PC-9 (cell line): ENCODE measurements around the gene CD2.

ENCODE experiments used
- EZH2 ChIP-seq: fragments of 200-600 bp; sonication (generic); IDR thresholded peaks from 2 replicates; pipeline ENCODE4 v1.8.0; 2017; ENCODE audit warnings: antibody characterized with exemption, low read depth
- TF ChIP-seq, protein P1 (sequence below): fragments of 200-600 bp; sonication (generic); conservative IDR thresholded peaks from 2 replicates; pipeline ENCODE4 v1.6.1; 2017; ENCODE audit warnings: mixed run types, antibody characterized with exemption, mild to moderate bottlenecking, moderate library complexity

GRCh38 chr1:116726872-116727820 lies 27.1 kb upstream of the CD2 start:
- TF ChIP-seq, protein P1, sequence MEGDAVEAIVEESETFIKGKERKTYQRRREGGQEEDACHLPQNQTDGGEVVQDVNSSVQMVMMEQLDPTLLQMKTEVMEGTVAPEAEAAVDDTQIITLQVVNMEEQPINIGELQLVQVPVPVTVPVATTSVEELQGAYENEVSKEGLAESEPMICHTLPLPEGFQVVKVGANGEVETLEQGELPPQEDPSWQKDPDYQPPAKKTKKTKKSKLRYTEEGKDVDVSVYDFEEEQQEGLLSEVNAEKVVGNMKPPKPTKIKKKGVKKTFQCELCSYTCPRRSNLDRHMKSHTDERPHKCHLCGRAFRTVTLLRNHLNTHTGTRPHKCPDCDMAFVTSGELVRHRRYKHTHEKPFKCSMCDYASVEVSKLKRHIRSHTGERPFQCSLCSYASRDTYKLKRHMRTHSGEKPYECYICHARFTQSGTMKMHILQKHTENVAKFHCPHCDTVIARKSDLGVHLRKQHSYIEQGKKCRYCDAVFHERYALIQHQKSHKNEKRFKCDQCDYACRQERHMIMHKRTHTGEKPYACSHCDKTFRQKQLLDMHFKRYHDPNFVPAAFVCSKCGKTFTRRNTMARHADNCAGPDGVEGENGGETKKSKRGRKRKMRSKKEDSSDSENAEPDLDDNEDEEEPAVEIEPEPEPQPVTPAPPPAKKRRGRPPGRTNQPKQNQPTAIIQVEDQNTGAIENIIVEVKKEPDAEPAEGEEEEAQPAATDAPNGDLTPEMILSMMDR, result no peak
- no peak for TF ChIP-seq EZH2
